NCI-H1436 treated with DMSO at 0.1 percent for 48 hours (cell line): ENCODE data around the gene ZFPL1.

Source experiments
- DNase-seq: peaks from one replicate; lab custom pipeline; 2025; lab: John Stamatoyannopoulos, UW

The ZFPL1 gene

DNA sequence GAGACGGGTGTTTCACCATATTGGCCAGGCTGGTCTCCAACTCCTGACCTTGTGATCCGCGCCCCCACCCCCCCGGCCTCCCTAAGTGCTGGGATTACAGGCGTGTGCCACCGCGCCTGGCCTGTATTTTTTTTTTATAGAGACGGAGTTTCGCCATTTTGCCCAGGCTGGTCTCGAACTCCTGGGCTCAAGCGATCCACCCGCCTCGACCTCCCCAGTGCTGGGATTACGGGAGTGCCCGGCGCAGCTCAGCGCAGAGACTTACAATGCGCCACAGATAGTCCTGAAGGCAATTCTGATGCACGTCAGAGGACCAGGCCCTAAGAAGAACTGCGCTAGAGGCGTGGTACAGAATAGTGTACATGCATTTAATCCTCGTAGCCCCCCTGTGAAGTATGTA lies 11.4 kb downstream of the ZFPL1 start:
- DNase-seq = no peak

GRCh38 chr11:65095974-65096806 lies 12.2 kb downstream of the ZFPL1 start, which contains the start of gene VPS51:
Gene VPS51 (plus strand): TSS chr11:65096214. CDS start chr11:65096251, 37 bp downstream.
- peak; percentile 67 for DNase-seq

DNA sequence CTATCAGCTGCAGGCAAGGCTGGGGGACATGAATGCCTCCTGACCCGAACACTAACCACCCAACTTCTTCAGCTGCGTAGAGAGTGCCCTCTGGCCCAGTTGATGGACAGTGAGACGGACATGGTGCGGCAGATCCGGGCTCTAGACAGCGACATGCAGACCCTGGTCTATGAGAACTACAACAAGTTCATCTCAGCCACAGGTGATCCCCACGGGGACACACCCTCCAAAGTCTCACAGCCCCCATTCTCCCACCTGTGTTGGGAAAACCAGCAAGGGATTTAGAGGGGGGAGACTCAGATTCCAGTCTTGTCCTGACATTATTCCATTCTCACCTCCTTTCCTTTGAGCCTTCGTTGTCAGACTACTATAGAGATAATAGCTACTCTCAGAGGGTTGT lies 12.9 kb downstream of the ZFPL1 start:
- no peak for DNase-seq

DNA sequence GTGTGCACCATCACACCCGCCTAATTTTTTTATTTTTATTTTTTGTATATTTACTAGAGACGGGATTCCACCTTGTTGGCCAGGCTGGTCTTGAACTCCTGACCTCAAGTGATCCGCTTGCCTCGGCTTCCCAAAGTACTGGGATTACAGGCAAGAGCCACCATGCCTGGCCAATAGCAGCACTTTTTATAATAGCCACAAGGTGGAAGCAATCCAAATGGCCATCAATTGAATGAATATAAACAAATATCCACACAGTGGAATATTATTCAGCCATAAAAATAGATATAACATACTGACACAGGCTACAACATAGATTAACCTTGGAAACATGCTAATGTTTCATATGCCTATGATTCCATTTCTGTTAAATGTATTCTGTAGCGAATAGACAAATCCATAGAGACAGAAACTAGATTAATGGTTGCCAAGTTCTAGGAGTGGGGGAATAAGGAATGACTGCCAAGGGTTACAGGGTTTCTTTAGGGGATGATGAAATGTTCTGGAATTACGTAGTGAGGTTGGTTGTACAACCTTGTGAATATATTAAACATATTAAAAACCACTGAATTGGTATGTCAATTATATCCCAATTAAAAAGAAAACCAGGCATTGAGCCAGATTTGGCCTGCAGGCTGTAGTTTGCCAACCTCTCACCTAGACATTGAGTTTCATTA lies 16.8 kb downstream of the ZFPL1 start:
- no peak for DNase-seq

GRCh38 chr11:65102142-65103095 lies 18.4 kb downstream of the ZFPL1 start:
- DNase-seq = no peak

GRCh38 chr11:65103476-65103875 lies 19.5 kb downstream of the ZFPL1 start:
- DNase-seq = no peak

GRCh38 chr11:65104628-65105027 lies 20.6 kb downstream of the ZFPL1 start:
- no peak for DNase-seq

DNA sequence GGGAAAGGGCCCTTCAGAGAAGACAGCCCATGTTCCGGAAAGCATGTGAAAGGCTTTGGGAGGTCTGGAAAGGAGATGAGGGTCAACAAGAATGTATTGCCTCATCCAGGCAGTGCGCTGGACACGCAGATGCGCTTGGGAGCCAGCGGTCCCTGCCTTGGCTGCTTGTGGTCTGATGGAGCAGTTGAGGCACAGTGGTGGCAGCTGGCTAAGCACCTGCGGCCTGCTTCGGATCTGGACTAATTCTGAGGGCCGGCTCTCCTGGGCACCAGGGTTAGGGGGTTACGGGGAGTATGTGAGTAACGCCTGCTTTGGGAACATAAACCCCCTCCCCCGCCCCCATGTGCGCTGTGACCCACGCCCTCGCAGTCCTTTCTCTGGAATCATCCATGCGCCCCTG lies 23.1 kb downstream of the ZFPL1 start:
- DNase-seq = no peak

- DNase-seq = no peak
These were observed 23.9 kb downstream of the ZFPL1 start for GRCh38 chr11:65107751-65108468.

DNA sequence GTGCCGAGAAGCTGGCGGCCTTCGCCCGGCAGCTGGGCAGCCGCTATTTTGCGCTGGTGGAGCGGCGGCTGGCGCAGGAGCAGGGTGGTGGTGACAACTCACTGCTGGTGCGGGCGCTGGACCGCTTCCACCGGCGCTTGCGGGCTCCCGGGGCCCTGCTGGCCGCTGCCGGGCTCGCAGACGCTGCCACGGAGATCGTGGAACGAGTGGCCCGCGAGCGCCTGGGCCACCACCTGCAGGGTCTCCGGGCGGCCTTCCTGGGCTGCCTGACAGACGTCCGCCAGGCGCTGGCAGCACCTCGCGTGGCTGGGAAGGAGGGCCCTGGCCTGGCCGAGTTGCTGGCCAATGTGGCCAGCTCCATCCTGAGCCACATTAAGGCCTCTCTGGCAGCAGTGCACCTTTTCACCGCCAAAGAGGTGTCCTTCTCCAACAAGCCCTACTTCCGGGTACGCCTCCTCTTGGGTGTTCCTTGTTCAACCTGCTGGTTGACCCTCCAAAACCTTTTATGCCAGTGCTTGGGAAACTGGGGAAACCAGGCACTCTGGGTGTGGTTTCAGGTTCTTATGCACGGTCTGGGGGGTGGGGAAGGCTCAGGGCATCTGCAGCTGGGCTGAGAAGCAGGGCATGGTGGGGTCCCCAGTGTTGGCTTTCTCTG lies 24.6 kb downstream of the ZFPL1 start:
- no peak for DNase-seq

- no peak for DNase-seq
These were observed 25.5 kb downstream of the ZFPL1 start for GRCh38 chr11:65109231-65110198.

GRCh38 chr11:65110354-65110861 lies 26.4 kb downstream of the ZFPL1 start:
- DNase-seq = peak; percentile 13

- DNase-seq = no peak
These were observed 27.2 kb downstream of the ZFPL1 start for GRCh38 chr11:65111159-65111743.

DNA sequence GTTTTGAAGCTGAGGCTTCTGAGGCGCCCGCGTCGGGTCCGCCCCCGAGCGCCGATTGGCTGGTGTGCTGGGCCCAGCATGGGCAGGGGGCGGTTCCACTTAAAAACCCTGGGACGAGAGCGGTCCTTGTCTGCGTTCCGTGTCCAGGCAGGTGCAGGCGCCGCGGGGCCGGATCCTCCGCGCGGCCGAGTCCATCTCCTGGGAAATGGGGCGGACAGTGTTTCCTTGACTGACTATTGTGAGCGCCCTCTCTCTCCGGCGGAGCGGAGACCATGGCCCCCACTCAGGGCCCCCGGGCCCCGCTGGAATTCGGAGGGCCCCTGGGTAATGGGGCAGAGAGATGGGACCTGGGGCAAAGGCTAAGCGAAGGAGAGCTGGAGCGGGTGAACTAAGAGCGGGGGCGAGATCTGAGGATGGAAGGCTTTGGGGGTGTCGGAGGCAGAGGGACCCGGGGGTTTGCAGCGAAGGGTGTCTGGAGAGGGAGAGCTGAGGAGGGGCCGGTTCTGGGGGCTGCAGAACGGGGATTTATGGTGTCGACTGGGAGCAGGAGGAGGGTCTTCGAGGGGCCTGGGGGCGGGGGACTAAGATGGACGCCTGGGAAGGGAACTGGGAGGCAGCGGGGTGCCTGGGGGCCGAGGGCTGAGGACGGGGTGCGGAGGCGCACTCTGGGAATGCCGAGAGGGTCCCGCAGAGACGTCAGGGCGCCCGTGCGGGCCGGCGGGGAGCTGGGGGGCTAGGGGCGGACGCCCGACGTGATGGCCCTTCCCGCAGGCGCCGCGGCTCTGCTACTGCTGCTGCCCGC lies 27.9 kb downstream of the ZFPL1 start, which contains the start of gene TM7SF2:
Gene TM7SF2 (plus strand): TSS at position 129 of the 802 bp plus-strand sequence. CDS start 144 bp downstream, at position 273.
- peak; percentile 85 for DNase-seq

DNA sequence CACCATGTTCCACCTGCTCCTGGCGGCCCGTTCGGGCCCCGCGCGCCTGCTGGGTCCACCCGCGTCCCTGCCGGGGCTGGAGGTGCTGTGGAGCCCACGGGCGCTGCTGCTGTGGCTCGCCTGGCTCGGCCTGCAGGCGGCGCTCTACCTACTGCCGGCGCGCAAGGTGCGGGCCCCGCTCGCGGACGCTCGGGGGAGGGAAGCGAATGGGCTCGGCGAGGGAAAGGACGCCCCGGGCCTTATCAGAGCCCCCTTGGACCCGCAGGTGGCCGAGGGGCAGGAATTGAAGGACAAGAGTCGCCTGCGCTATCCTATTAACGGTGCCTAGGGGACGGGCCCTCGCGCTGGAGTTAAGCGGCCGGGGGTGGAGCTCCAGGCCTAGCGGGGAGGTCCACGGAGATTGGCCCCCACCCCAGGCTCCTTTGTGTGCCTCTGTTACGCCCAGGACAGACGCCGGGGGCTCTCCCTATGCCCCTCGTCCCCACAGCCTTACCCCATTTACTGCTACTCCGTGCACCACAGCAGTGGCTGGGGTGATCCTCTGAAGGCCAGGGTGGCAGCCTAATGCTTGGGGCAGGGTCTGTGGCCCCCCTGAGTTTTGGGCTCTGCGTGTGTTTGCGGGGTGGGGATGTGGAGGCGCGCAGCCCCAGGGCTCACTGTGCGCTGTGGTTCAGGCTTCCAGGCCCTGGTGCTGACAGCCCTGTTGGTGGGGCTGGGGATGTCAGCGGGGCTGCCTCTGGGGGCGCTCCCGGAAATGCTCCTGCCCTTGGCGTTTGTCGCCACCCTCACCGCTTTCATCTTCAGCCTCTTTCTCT lies 28.7 kb downstream of the ZFPL1 start:
- no peak for DNase-seq

GRCh38 chr11:65113361-65113756 lies 29.3 kb downstream of the ZFPL1 start:
- no peak for DNase-seq

DNA sequence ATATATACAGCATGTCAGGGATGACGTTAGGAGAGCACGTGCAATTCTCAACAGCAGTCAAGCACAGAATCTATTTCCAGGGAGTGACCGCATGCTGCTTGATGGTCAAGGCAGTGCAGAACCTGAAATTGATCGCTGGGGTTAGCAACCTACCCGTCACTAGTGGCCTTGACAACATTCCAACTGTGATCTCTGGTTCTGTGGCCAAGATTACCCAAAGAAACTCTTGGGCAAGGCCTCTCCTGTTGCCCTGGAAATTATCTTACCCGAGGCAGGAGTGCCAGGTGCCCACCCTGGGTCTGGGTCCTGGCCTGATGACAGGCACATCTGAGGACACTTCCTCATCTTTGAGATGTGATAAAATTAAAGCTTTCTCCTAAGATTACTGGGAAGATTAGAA lies 29.8 kb downstream of the ZFPL1 start:
- no peak for DNase-seq
